HG02588 (cell line): ENCODE results near the gene MMAB.

Experiments
- ATAC-seq: cut with Tn5 transposase; IDR thresholded peaks from one replicate; pipeline ENCODE4 v1.9.1; 2021; ENCODE audit warnings: mild to moderate bottlenecking, moderate library complexity; ENCODE audit not compliant: unreplicated experiment

The MMAB gene

DNA sequence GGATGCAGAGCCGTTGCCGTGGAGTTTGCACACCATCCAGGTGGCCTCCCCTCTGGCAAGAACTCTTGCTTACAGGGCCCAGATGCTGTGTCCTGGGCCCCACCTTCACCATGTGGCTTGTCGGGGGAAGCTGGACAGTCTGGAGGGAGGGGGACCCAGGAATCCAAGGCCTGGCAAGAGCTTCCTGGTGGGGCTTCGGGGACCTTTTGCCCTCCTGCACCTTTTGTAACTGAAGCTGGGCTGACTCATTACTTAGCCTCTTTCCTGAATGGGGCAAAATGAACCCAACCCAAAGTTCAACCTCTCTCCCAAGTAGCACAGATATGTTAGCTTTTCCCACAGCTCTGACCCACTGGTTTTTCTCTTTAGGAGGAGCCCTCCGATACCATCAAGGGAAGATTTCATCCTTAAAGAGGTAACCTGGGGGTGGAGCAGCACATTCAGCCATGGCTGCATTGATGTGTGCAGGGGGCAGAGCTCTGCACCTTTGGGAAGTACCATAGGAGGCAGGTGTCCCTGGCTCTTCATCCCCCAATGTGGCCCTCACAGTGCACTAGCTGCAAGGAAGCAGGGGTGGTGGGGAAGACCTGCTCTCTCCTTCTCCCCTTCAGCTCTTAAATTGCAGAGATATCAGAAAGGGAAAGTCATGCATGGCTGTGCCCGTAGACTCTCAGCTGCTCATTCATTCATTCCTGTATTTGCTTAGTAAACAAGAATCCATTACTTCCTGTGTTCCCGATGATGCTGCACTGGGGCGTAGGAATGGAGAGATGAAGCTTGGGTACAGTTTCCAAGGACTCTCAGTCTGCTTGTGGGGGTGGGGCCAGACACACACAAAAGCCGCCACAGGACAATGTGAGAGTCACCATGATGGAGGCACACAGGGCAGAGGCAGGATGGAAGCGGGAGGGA lies 13.3 kb upstream of the MMAB start:
- no peak for ATAC-seq

DNA sequence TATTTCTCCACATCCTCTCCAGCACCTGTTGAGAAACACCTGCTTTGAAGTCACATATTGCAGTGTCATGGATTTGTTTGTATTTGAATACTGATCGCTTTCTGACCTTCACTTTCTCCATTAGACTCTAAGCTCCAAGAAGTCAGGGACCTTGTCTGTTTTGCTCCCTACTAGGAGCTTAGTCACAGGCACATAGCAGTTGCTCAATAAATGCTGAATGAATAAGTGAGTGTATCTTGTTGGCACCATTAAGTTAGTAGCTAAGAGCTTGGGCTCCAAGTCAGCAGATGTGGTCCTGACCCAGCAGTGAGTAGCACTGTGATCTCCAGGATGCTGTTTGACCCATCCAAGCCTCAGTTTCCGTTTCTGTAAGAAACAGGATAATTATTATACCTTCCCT lies 10.4 kb upstream of the MMAB start:
- ATAC-seq = no peak

DNA sequence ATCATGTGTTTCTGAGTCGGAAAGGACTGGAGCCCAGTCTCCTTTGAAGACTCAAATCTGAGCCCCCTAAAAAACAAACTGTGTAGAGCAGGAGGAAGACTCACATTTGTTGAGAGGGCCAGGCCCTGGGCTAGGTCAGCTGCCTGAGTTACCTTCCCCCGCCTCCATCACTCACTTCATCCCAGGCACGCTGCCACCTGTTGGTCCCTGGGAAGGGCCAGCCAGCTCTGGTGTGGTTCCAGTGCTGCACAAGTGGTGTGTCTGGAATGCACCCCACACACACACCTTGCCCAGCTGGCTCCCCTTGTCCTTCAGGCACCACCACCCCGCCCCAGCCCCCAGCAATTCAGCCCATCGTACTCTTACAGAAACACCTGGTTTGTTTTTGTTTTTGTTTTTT lies 9.3 kb upstream of the MMAB start:
- ATAC-seq = no peak

DNA sequence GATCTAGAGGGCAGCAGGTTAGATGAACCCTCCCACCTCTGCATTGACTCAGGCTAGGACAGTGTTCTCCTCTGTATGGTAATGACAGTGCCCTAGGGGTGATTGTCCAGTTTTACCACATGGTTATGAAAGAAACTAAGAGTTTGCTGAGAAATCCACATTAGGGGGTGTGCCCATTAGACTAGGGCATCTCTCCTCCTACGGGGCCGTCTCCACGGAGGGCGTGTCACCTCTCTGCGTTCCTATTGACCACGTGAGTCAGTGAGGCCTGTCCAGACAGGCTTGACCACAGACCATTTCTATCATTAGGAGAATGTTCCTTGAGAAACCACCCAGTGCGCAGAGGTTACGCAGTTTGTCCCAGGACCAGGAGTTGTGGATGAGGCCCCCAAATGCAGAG lies 8.6 kb upstream of the MMAB start:
- ATAC-seq = no peak

DNA sequence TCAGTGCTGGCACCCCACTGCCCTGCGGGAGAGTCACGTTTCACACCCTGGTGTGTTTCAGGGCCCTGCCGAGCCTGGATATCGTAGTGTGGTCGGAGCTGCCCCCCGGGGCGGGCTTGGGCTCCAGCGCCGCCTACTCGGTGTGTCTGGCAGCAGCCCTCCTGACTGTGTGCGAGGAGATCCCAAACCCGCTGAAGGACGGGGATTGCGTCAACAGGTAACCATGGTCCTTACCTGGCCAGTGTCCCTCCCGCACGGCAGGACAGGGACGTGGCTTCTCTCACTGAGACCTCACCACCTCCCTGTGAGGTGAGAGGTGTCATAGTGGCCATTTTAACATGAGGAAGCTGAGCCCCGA lies 8.0 kb upstream of the MMAB start:
- ATAC-seq = no peak

DNA sequence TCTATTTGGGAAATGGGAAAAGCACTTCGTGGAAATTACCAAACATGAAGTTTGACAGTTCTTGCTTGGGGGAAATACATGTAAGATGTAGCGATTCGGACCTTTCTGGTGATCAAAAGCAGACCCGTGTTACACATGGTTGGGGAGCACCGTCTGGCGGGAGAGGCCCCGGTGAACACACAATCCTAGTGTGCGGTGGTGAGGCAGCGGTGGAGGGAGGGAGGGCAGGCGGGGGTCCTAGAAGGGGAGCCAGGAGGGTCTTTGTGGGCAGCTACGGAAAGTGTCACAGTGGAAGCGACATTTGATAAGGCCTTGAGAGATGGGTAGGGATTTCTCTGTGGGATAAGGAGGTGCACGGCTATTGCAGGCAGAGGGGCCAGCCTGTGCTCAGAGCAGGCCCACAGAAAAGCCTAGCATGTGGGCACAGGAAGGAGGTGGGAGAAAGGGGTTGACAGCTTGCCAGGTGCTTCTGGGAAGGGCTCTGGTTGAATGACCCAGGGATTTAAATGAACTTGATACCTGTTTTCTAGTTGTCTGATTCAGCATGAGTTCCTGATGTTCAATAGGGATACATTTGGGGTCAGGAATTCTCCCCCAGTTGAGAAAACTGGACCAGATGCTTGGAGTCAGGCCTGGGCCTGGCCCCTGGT lies 7.5 kb upstream of the MMAB start:
- ATAC-seq = no peak

DNA sequence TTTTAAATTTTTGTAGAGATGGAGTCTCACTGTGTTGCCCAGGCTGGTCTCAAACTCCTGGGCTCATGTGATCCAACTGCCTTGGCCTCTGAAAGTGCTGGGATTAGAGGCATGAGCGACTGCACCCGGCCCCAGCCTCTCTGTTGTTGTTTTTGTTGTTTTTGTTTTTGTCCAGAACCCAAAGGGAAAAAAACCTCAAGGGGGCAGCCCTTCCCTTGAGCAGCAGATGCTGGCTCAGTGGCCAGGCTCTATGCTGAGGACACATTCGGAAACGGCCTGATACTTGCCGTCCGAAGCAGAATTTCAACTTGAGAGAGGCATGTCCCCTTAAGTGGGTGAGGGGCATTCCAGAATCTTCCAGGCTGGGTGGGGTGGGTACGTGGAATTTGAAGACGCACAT lies 7.0 kb upstream of the MMAB start:
- ATAC-seq = no peak

DNA sequence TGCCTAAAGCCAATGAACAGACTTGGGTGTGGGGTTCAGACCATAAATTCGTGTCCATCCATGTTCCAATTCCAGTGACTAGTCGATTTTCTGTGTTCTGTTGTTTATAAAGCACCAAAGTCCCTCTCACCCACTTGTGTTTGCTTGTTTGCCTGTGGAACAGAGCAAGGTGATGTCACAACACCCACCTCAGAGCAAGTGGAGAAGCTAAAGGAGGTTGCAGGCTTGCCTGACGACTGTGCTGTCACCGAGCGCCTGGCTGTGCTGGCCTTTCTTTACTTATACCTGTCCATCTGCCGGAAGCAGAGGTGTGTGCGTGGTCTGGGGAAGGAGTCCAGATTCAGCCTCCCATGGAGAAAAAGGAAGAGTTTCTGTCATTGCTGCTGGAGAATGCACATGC lies 6.3 kb upstream of the MMAB start:
- ATAC-seq = no peak

DNA sequence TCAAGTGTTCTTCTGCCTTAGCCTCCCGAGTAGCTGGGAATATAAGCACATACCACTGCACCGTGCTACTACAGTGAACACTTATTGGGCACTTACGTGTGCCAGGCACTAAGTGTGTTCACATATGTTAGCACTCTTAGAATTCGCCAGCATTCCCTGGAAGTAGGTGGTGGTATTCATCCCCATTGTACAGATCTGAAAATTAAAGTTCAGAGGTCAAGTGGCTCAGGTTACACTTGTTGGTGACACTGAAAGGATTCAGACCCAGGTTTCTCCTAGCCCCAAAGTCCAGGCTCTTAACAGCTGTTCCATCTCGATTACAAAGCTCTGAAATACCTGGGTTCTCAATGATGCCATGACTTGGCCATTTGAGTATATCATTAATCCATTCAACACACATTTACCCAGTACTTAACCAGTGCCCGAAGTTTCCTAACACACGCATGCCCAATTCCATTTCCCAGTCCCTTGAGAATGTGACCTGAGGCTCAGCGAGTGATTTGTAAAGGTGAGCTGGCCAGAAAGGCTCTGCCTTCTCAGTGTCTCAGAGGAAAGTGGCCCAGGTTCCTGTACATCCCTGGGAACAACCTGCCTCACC lies 5.1 kb upstream of the MMAB start:
- ATAC-seq = no peak

DNA sequence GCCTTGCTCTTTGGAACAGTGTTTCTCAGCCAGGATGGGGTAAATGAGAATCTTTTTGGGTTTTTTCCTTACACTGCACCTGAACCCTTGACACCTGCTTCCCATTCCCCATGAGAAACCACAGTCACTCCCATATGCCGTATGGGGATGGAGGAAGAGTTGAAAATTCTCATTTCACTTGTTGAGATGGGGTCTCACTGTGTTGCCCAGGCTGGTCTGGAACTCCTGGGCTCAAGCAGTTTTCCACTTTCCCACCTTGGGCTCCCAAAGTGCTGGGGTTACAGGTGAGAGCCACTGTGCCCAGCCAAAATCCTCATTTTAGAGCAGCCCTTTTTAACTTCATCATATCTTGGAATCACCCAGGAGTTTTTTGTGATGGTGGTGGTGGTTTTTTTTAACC lies 4.0 kb upstream of the MMAB start:
- no peak for ATAC-seq

DNA sequence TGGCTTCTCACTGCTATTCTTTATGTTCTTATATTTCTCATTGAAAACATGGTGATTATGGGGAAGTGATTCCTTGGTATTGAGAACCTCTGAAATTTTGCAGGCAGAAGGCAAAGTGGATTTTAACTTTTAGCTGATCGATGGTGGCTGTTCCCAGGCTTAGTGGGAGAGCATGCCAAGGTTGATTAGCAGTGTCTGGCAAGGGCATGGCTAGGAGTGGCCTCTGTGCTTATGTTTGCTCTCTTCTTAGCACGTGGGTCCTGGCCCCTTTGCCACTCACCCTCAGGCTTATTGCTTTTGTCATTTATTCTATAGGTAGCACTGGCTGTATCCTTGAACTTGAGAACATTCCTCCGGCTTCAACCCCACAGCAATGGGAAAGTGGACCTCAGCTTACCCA lies 2.4 kb upstream of the MMAB start:
- ATAC-seq = no peak

DNA sequence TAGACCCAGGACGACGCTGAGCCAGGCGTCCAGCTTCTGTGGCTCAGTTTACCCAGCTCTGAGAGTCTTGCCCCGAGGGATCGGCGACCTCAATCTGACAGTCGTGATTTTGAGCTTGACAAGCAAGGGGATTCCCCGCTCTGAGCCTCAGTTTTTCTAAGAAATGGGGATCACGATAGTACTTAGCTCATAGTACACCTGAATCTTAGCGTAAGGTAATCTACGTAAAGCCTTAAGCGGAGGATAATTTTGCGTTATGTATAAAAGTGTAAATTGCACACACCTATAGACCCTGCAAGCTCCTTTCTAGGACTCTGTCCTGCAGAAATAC lies 575 bp upstream of the MMAB start:
- peak; percentile 2 for ATAC-seq

DNA sequence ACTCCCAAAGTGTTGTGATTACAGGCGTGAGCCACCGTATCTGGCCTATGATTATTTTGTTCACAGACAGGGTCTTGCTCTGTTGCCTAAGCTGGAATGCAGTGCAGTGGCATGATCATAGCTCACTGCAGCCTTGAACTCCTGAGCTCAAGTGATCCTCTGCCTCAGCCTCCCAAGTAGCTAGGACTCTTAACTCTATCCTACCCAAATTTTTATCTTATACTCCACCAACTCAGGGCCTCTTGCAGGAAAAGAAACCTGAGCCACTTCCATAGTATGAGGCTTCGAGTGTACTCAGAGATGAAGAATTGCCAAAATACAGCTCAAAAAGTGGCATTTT lies 828 bp downstream of the MMAB start:
- ATAC-seq = no peak

DNA sequence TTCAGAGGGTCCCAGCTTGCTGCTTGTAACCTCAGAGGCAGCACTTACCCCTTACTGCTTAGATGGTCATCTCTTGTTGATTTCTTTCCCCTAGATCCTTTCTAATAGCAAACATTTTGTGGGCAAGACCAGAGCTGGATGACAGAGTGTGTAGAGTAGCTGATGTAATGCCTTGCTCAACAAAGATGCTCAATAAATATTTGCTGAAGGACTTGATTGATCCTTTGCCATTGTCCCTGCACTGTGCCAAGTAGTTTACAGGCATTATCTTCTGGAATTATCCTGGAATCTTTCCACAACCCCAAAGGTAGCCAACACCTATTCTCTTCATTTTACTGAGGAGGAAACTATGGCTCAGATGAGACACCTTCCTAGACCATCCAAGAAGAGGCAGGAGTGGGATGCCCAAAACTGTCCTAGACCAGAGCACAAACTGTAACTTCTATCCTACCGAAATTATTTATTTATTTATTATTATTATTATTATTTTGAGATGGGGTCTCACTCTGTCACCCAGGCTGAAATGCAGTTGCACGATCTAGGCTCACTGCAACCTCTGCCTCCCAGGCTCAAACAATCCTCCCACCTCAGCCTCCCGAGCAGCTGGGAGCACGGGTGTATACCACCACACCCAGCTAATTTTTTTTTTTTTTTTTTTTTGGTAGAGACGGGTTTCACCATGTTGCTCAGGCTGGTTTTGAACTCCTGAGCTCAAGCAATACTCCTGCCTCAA lies 1.4 kb downstream of the MMAB start:
- ATAC-seq = no peak

DNA sequence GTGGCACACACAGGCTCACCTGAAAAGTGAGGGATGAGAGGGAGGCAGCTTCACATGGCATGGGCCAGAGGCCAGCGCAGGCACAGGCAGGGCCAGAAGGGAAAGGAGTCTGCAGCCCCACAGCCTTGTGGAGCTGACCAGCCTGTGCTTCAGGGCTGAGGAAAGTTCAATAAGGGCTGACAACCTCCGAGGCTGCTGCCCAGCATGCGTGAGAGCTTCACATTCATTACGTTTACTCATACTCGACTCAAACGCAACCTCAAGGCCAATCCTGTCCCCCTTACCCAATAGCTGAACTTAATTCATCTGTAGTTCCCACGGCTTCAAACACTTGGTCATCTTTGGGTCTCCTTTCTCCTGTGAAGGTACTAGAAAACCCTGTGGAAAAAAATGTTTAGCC lies 4.8 kb downstream of the MMAB start:
- no peak for ATAC-seq

DNA sequence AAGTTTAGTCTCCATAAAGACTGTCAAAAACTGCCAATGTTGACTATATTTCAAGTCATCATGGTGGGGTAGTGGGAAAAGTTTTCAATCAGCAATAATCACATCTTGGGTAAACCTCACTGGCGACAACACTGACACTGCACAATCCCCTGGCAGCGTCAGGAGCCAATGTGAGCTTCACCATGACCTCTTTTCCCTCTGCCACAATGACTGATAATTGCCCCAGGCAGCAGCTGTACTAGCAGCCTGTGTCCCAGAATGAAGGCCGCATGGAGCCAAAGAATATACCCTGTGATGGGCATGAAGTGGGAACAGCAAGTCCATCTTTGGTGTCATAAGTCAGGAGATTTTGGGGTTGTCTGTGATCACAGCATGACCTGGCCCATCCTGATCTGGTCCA lies 5.3 kb downstream of the MMAB start:
- no peak for ATAC-seq

DNA sequence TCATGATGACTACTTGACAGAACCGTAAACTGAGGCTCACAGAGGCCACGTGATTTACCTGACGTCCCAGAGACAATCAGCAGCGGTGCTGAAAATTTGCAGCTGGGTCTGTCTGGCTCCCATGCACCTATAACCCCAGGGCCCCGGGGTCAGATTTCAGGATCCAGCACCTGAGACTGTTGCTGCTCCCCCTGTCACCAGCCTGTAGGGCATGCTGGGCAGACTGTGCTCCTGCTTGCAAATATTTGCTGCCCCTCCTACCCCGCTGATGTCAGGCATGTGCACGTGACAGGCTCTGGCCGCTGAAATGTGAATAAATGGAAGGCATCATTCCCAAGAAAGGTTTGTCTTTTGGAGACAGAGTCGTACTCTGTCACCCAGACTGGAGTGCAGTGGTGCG lies 6.0 kb downstream of the MMAB start:
- no peak for ATAC-seq

DNA sequence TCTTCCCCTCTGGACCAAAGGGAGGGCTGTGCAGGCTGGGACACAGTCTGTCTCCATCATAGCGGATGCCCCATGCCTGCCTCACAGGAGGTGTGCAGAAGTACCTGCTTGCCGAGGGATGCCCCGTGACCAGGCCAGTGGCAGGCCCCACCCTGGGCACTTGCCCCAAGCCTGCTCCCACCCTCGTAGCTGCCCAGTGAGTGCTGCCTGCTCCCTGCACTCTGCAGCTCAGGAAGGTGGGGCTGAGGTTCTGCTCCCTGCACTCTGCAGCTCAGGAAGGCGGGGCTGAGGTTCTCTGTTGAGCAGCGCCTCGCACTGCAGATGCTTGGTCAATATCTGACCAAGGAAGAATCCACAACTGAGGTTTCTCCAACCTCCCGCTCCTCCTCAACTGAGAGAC lies 6.9 kb downstream of the MMAB start:
- no peak for ATAC-seq

DNA sequence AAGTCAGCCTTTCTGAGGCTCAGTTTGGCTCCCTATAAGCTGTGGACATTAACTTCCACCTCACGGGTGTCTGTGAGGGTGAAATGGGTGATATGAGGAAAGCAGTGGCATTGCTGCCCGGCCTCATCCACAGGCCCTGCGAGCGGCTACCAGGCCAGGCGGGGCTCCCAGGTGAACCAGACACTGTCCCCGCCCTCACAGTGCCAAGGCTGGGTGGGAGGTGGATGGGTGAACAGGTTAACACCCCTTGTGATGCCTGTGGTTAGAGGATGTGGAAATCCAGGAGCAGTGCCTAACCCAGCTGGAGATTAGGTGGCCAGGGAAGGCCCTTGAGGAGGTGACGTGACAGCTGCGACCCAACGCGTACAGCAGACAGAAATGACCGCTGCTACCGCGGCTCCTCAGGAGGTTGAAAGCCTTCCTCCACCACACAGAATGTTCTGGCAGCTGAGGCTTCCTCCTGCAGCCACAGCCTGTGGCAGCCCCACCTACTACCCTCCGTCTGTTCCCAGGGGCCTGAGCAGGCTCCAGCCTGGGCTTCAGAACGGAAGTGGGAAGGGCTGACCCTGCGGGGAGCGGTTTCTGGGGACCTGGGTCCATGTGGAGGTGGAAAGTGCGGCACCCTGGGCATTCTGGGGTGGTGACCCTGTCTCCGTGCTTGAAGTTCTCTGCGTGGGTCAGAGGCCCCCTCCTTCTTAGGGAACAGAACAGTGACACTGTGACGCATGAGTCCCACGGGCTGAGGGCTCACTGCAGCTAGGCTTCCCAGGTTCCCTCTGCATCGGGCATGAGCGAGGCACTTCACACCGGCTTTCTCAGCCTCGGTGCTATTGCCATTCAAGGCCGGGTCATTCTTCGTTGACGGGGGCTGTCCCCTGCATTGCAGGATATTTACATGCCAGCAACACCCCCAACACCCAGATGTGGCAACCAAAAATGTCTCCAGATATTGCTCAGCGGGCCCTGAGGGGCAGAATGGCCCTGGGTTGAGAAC lies 9.7 kb downstream of the MMAB start:
- ATAC-seq = no peak

DNA sequence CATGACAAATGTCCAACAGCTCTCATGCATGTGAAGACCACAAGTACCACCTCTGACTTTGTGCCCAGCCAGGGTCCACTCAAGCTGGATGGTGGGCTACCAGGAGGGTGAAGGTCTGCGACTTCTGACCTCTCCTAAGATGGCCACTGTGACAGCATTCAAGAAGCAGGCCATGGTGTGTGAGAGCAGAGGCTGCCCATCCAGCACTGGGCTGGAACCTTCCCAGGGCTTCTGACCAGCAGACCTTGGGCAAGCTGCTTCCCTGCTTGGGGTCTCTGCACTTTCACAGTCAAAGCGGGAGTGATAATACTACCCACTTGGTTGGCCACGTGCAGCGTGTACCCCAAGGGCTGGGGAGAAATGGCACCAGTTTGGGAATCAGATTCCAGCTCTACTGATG lies 10.4 kb downstream of the MMAB start:
- ATAC-seq = no peak

DNA sequence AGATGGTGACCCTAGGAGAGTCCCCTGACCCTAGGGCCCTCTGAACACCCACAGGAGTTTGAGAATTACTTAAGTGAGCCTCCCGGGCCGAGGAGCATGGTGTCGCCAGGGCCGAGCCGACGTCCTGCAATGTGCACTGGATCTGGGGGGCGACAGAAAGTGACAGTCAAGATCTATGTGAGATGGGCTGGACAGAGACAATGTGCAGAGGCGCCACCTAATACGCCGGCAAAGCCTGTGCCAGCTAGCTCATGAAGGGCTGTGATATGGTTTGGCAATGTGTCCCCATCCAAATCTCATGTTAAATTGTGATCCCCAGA lies 11.6 kb downstream of the MMAB start:
- ATAC-seq = no peak
